IMR-90 (cell line): ENCODE data around the gene SP3. TPM values are rescaled to one million over a fixed set of nuclear protein-coding genes. Genes with fewer than 3 reads are reported as not detected.
A peak's percentile ranks its signal among the peaks of the same experiment; 100 is the strongest.

Experiments used
- ATAC-seq: fragments of 200-7000 bp; cut with Tn5 transposase; 2 replicates; pipeline ENCODE4 v1.9.1; 2020; ENCODE audit warnings: low read depth, mild to moderate bottlenecking, moderate library complexity
- BruUV-seq: library from RNA; stranded (reverse); fragments of 400-500 nt; replicated peaks from 2 replicates; lab custom pipeline; 2021; lab: Mats Ljungman, UMichigan
- CTCF ChIA-PET: fragments of 300-600 bp; formaldehyde crosslinking; extraction: SDS; loops from one replicate; lab custom pipeline; 2021; ENCODE audit warnings: antibody characterized with exemption; lab: Yijun Ruan, JAX
- POLR2A ChIA-PET: fragments of 300-600 bp; sonication (Branson Sonifier 250); formaldehyde crosslinking; loops from one replicate; lab custom pipeline; 2022; ENCODE audit warnings: antibody characterized with exemption; ENCODE audit not compliant: unreplicated experiment; lab: Charles Lee
- DNase-seq: peaks from one replicate; pipeline ENCODE4 v3.0.0; 2013
- H2AFZ ChIP-seq: replicated peaks from 2 replicates; pipeline ENCODE3; 2013; ENCODE audit warnings: low read length, mild to moderate bottlenecking; ENCODE audit not compliant: poor library complexity
- H2AK5ac ChIP-seq: 2 replicates; pipeline ENCODE4 v1.6.1; 2013; ENCODE audit warnings: low read depth, low read length, inconsistent platforms
- H2AK9ac ChIP-seq: replicated peaks from 2 replicates; pipeline ENCODE3; 2013; ENCODE audit warnings: mild to moderate bottlenecking, low read depth, low read length, moderate library complexity; ENCODE audit not compliant: poor library complexity
- H2BK120ac ChIP-seq: 2 replicates; pipeline ENCODE4 v1.6.1; 2013; ENCODE audit warnings: low read depth, low read length, inconsistent platforms
- H2BK15ac ChIP-seq: 3 replicates; pipeline ENCODE4 v1.6.1; 2013; ENCODE audit warnings: low read depth, low read length, inconsistent platforms
- H2BK20ac ChIP-seq: 2 replicates; pipeline ENCODE4 v1.6.1; 2013; ENCODE audit warnings: low read depth, mild to moderate bottlenecking, inconsistent platforms, low read length, moderate library complexity
- H2BK5ac ChIP-seq: 2 replicates; pipeline ENCODE4 v1.6.1; 2013; ENCODE audit warnings: mild to moderate bottlenecking, low read depth, low read length, inconsistent platforms; ENCODE audit not compliant: poor library complexity, severe bottlenecking
- H3K14ac ChIP-seq: replicated peaks from 2 replicates; pipeline ENCODE4 v1.6.1; 2013; ENCODE audit warnings: low read depth, low read length, inconsistent platforms
- H3K18ac ChIP-seq: 2 replicates; pipeline ENCODE4 v1.6.1; 2013; ENCODE audit warnings: low read depth, low read length, control low read depth
- H3K23ac ChIP-seq: 2 replicates; pipeline ENCODE4 v1.6.1; 2013; ENCODE audit warnings: low read depth, low read length, inconsistent platforms
- H3K27ac ChIP-seq: 2 replicates; pipeline ENCODE4 v1.5.1; 2013; ENCODE audit warnings: mild to moderate bottlenecking, control low read depth, low read length; ENCODE audit not compliant: insufficient read depth
- H3K27me3 ChIP-seq: 2 replicates; pipeline ENCODE4 v1.6.1; 2013; ENCODE audit warnings: low read length; ENCODE audit not compliant: control insufficient read depth, insufficient read depth
- H3K36me3 ChIP-seq: 2 replicates; pipeline ENCODE4 v1.6.1; 2013; ENCODE audit warnings: low read length, mixed read lengths; ENCODE audit not compliant: control insufficient read depth, insufficient read depth
- H3K4ac ChIP-seq: 2 replicates; pipeline ENCODE4 v1.6.1; 2013; ENCODE audit warnings: low read depth, low read length, inconsistent platforms
- H3K4me1 ChIP-seq: 2 replicates; pipeline ENCODE4 v1.6.1; 2013; ENCODE audit warnings: low read length, mixed read lengths; ENCODE audit not compliant: control insufficient read depth, insufficient read depth
- H3K4me2 ChIP-seq: 2 replicates; pipeline ENCODE4 v1.6.1; 2013; ENCODE audit warnings: low read depth, mild to moderate bottlenecking, control low read depth, low read length, moderate library complexity
- H3K4me3 ChIP-seq: 2 replicates; pipeline ENCODE4 v1.5.1; 2013; ENCODE audit warnings: low read depth, mild to moderate bottlenecking, control low read depth, low read length, moderate library complexity; ENCODE audit not compliant: insufficient read depth
- H3K56ac ChIP-seq: 2 replicates; pipeline ENCODE4 v1.6.1; 2013; ENCODE audit warnings: low read length, inconsistent platforms; ENCODE audit not compliant: insufficient read depth; ENCODE audit errors: extremely low read depth
- H3K79me1 ChIP-seq, 2 experiments: 2 replicates each; pipeline ENCODE4 v1.6.1; 2013; ENCODE audit warnings: low read length in 2 of 2, inconsistent platforms in 1 of 2, low read depth in 1 of 2
- H3K9ac ChIP-seq: 2 replicates; pipeline ENCODE4 v1.6.1; 2013; ENCODE audit warnings: low read depth, low read length, control low read depth
- H3K9me1 ChIP-seq: 2 replicates; pipeline ENCODE4 v1.6.1; 2013; ENCODE audit warnings: low read length, inconsistent platforms; ENCODE audit not compliant: insufficient read depth
- H3K9me3 ChIP-seq: 2 replicates; pipeline ENCODE4 v1.6.1; 2013; ENCODE audit warnings: low read length; ENCODE audit not compliant: control insufficient read depth, insufficient read depth
- H4K20me1 ChIP-seq: 2 replicates; pipeline ENCODE4 v1.6.1; 2013; ENCODE audit warnings: low read length, inconsistent platforms; ENCODE audit not compliant: insufficient read depth
- H4K5ac ChIP-seq: 2 replicates; pipeline ENCODE4 v1.6.1; 2013; ENCODE audit warnings: mild to moderate bottlenecking, low read depth, low read length, control low read depth
- H4K8ac ChIP-seq, 2 experiments: 2 replicates each; pipeline ENCODE4 v1.6.1; 2013; ENCODE audit warnings: low read depth in 2 of 2, low read length in 2 of 2, control low read depth in 1 of 2, inconsistent platforms in 1 of 2
- H4K91ac ChIP-seq: 2 replicates; pipeline ENCODE4 v1.6.1; 2013; ENCODE audit warnings: low read depth, low read length, inconsistent platforms; ENCODE audit not compliant: insufficient read depth
- BHLHE40 ChIP-seq: fragments of 150-350 bp; IDR thresholded peaks from 2 replicates; pipeline ENCODE4 v1.6.1; 2016; ENCODE audit warnings: mild to moderate bottlenecking, low read depth, low read length
- CEBPB ChIP-seq: IDR thresholded peaks from 2 replicates; pipeline ENCODE4 v1.6.1; 2012; ENCODE audit warnings: low read depth, low read length, improper control_type of control experiment
- CHD1 ChIP-seq: IDR thresholded peaks from 2 replicates; pipeline ENCODE4 v1.6.1; 2012; ENCODE audit warnings: low read depth, low read length, improper control_type of control experiment
- FOS ChIP-seq: fragments of 150-350 bp; IDR thresholded peaks from 2 replicates; pipeline ENCODE4 v1.6.1; 2016; ENCODE audit warnings: low read depth, low read length
- MAFK ChIP-seq: IDR thresholded peaks from 2 replicates; pipeline ENCODE4 v1.6.1; 2012; ENCODE audit warnings: low read depth, low read length, improper control_type of control experiment
- MAZ ChIP-seq: IDR thresholded peaks from 2 replicates; pipeline ENCODE4 v1.6.1; 2012; ENCODE audit warnings: low read depth, mild to moderate bottlenecking, low read length, improper control_type of control experiment, moderate library complexity, borderline replicate concordance
- MXI1 ChIP-seq: IDR thresholded peaks from 2 replicates; pipeline ENCODE4 v1.6.1; 2012; ENCODE audit warnings: low read depth, mild to moderate bottlenecking, low read length, moderate library complexity, borderline replicate concordance
- NFE2L2 ChIP-seq: fragments of 150-350 bp; IDR thresholded peaks from 2 replicates; pipeline ENCODE4 v1.6.1; 2016; ENCODE audit warnings: low read depth, mild to moderate bottlenecking, low read length
- POLR2A ChIP-seq: IDR thresholded peaks from 2 replicates; pipeline ENCODE4 v1.6.1; 2012; ENCODE audit warnings: mild to moderate bottlenecking, low read depth, low read length
- RAD21 ChIP-seq: IDR thresholded peaks from 2 replicates; pipeline ENCODE4 v1.6.1; 2012; ENCODE audit warnings: low read length, improper control_type of control experiment
- RCOR1 ChIP-seq: IDR thresholded peaks from 2 replicates; pipeline ENCODE4 v1.6.1; 2012; ENCODE audit warnings: mild to moderate bottlenecking, low read length, improper control_type of control experiment; ENCODE audit not compliant: insufficient replicate concordance
- RFX5 ChIP-seq: IDR thresholded peaks from 2 replicates; pipeline ENCODE4 v1.8.0; 2012; ENCODE audit warnings: low read depth, mild to moderate bottlenecking, low read length, moderate library complexity
- SMC3 ChIP-seq: fragments of 150-350 bp; IDR thresholded peaks from 2 replicates; pipeline ENCODE4 v1.6.1; 2016; ENCODE audit warnings: low read depth, mild to moderate bottlenecking, antibody characterized with exemption, low read length, moderate library complexity
- WGBS, 2 experiments: methylation state at CpG; one replicate each; pipeline versions ENCODE4 v1.1.5 to v1.1.7; 2013; ENCODE audit warnings: missing lambda C conversion rate in 2 of 2; ENCODE audit not compliant: insufficient read length in 1 of 2; ENCODE audit errors: extremely low coverage in 2 of 2; 5-methylcytosine and 5-hydroxymethylcytosine counted together
- dilution Hi-C: fragments of 300-500 bp; cut with HindIII; formaldehyde crosslinking; loops from one replicate; pipeline ENCODE4 v1.14.3; 2018; ENCODE audit warnings: low sequenced_read_pairs; ENCODE audit not compliant: unreplicated experiment
- in situ Hi-C: fragments of 300-500 bp; cut with MboI; formaldehyde crosslinking; loops from 3 replicates; pipeline ENCODE4 v1.14.3; 2019; ENCODE audit warnings: low sequenced_read_pairs, inconsistent platforms, mixed read lengths
- intact Hi-C: fragments of 100-400 bp; cut with micrococcal nuclease; formaldehyde crosslinking; loops from 2 replicates; pipeline ENCODE4 v1.10.0; 2022
- polyA plus RNA-seq, 3 experiments: library from polyadenylated mRNA; depleted of rRNA; stranded (reverse); fragments of >200 nt; gene quantifications; 2 replicates each; pipeline ENCODE4 v1.2.3, GENCODE V29; 2012; ENCODE audit warnings: low replicate concordance in 1 of 3
- total RNA-seq: library from RNA; depleted of rRNA; stranded (reverse); fragments of >200 nt; gene quantifications from 2 replicates; pipeline ENCODE4 v1.2.3, GENCODE V29; 2012
- TF ChIP-seq, protein P1 (sequence below): conservative IDR thresholded peaks from 2 replicates; pipeline ENCODE4 v1.5.1; 2012; ENCODE audit warnings: mild to moderate bottlenecking, low read depth, low read length, improper control_type of control experiment
- TF ChIP-seq, protein P2 (sequence below): fragments of 150-350 bp; IDR thresholded peaks from 2 replicates; pipeline ENCODE4 v1.6.1; 2017; ENCODE audit warnings: mild to moderate bottlenecking, antibody characterized with exemption, low read length, low read depth
- TF ChIP-seq, protein P3 (sequence below): fragments of 150-350 bp; IDR thresholded peaks from 2 replicates; pipeline ENCODE4 v1.6.1; 2016; ENCODE audit warnings: low read depth, mild to moderate bottlenecking, low read length, moderate library complexity, borderline replicate concordance

SP3 gene
- total and polyA plus RNA-seq, 2 of the 4 experiments (the other 2 are of a cell fraction), result 26.7 to 136 TPM

DNA sequence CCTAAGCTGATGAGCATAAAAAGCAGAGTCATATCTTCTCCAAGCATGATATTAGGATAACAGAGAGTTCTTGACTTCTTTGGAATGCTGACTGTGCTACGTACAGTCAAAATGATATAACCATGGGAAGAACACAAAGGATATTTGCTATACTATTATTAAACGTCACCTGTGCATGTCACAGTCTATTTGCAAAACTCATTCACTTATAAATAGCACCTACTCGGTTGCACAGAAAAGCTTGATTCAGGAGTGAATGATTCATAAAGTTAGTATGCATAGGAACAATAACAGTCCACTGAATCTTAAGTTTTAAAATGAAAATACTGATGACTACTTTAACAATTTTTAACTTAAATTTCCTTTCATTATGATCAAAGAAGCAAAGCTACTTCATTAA, 83.3 kb downstream of the SP3 start:
- no peak overlapping the region for H3K9ac ChIP-seq
- no peak overlapping the region for H2AK9ac ChIP-seq
- DNase-seq, result peak; percentile 3
- H2AFZ ChIP-seq, result no peak overlapping the region
- no peak overlapping the region for H4K8ac ChIP-seq
- no peak overlapping the region for H3K4me3 ChIP-seq
- no peaks in the 10 kb centered on the region for H3K79me1 ChIP-seq
- H3K4ac ChIP-seq, result no peak overlapping the region
- ChIA-PET POLR2A (no interaction called here), CTCF (no interaction called here)
- no peaks in the 10 kb centered on the region for H4K20me1 ChIP-seq
- WGBS, 2 experiments, result no CpG with 5 or more reads among the region's 3 CpGs
- H2BK20ac ChIP-seq, result no peak overlapping the region
- H2BK5ac ChIP-seq, result no peak overlapping the region
- no peaks in the 10 kb centered on the region for H3K36me3 ChIP-seq
- no peak for ATAC-seq
- H3K23ac ChIP-seq, result no peak overlapping the region
- TF ChIP-seq, protein P1, sequence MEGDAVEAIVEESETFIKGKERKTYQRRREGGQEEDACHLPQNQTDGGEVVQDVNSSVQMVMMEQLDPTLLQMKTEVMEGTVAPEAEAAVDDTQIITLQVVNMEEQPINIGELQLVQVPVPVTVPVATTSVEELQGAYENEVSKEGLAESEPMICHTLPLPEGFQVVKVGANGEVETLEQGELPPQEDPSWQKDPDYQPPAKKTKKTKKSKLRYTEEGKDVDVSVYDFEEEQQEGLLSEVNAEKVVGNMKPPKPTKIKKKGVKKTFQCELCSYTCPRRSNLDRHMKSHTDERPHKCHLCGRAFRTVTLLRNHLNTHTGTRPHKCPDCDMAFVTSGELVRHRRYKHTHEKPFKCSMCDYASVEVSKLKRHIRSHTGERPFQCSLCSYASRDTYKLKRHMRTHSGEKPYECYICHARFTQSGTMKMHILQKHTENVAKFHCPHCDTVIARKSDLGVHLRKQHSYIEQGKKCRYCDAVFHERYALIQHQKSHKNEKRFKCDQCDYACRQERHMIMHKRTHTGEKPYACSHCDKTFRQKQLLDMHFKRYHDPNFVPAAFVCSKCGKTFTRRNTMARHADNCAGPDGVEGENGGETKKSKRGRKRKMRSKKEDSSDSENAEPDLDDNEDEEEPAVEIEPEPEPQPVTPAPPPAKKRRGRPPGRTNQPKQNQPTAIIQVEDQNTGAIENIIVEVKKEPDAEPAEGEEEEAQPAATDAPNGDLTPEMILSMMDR, result no peak
- TF ChIP-seq NFE2L2, result no peak
- no peak for TF ChIP-seq RAD21
- no peak for TF ChIP-seq CEBPB
- TF ChIP-seq RCOR1, result no peak
- no peak for TF ChIP-seq FOS
- no peak for TF ChIP-seq MXI1
- TF ChIP-seq MAFK, result no peak
- no peak for TF ChIP-seq SMC3
- TF ChIP-seq, protein P2, sequence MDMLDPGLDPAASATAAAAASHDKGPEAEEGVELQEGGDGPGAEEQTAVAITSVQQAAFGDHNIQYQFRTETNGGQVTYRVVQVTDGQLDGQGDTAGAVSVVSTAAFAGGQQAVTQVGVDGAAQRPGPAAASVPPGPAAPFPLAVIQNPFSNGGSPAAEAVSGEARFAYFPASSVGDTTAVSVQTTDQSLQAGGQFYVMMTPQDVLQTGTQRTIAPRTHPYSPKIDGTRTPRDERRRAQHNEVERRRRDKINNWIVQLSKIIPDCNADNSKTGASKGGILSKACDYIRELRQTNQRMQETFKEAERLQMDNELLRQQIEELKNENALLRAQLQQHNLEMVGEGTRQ, result no peak
- no peak for TF ChIP-seq MAZ
- no peak for TF ChIP-seq CHD1
- no peak for TF ChIP-seq POLR2A
- TF ChIP-seq, protein P3, sequence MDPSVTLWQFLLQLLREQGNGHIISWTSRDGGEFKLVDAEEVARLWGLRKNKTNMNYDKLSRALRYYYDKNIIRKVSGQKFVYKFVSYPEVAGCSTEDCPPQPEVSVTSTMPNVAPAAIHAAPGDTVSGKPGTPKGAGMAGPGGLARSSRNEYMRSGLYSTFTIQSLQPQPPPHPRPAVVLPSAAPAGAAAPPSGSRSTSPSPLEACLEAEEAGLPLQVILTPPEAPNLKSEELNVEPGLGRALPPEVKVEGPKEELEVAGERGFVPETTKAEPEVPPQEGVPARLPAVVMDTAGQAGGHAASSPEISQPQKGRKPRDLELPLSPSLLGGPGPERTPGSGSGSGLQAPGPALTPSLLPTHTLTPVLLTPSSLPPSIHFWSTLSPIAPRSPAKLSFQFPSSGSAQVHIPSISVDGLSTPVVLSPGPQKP, result no peak
- TF ChIP-seq RFX5, result no peak
- no peak for TF ChIP-seq BHLHE40
- intact Hi-C loops (loop anchor here (5.0 to 10.0 kb wide), 3 partner anchors 307 to 477 kb away; no protein-coding TSS in a partner anchor), dilution Hi-C loops (no loop called here), in situ Hi-C loops (loop anchor here (10.0 kb wide), 1 partner anchor 463 kb away; no protein-coding TSS in a partner anchor)
- no peak overlapping the region for H2BK120ac ChIP-seq
- no peak overlapping the region for H3K27ac ChIP-seq
- no peak overlapping the region for H4K91ac ChIP-seq
- BruUV-seq, result no TSS peak
- peaks cover 18% of the 10 kb centered on the region for H3K27me3 ChIP-seq
- no peak overlapping the region for H3K14ac ChIP-seq
- H3K4me2 ChIP-seq, result no peak overlapping the region
- no peak overlapping the region for H3K56ac ChIP-seq
- H4K5ac ChIP-seq, result no peak overlapping the region
- no peaks in the 10 kb centered on the region for H3K4me1 ChIP-seq
- H2BK15ac ChIP-seq, result no peak overlapping the region
- no peaks in the 10 kb centered on the region for H3K9me1 ChIP-seq
- H3K9me3 ChIP-seq, result no peaks in the 10 kb centered on the region
- no peak overlapping the region for H2AK5ac ChIP-seq
- no peak overlapping the region for H3K18ac ChIP-seq
